K562 (cell line): ENCODE data around the gene SAP25. TPM values are rescaled to one million over a fixed set of nuclear protein-coding genes. Genes with fewer than 3 reads are reported as not detected.

ENCODE experiments used
- BRD4 ChIP-seq: fragments of 200-600 bp; sonication (generic); IDR thresholded peaks from 2 replicates; pipeline ENCODE4 v1.6.1; 2017; ENCODE audit warnings: inconsistent platforms
- E2F8 ChIP-seq: fragments of 450-650 bp; IDR thresholded peaks from 2 replicates; pipeline ENCODE4 v1.7.1; 2018; ENCODE audit warnings: mild to moderate bottlenecking, low read depth; ENCODE audit not compliant: partially characterized antibody
- MCM2 ChIP-seq: fragments of 450-650 bp; IDR thresholded peaks from 2 replicates; pipeline ENCODE4 v1.6.1; 2017; ENCODE audit warnings: low read depth, mild to moderate bottlenecking
- MTA3 ChIP-seq: fragments of 450-650 bp; formaldehyde crosslinking; IDR thresholded peaks from 2 replicates; pipeline ENCODE4 v1.6.1; 2017; ENCODE audit warnings: mild to moderate bottlenecking, borderline replicate concordance
- MXD1 ChIP-seq: fragments of 250-450 bp; sonication (Bioruptor Pico); IDR thresholded peaks from 2 replicates; pipeline ENCODE4 v1.8.0; 2021; ENCODE audit warnings: borderline replicate concordance, mild to moderate bottlenecking, moderate library complexity; ENCODE audit not compliant: poor library complexity, severe bottlenecking
- NELFE ChIP-seq: IDR thresholded peaks from 2 replicates; pipeline ENCODE4 v1.6.1; 2011; ENCODE audit warnings: mild to moderate bottlenecking; ENCODE audit not compliant: insufficient read depth, insufficient read length
- PKNOX1 ChIP-seq: fragments of 450-650 bp; IDR thresholded peaks from 2 replicates; pipeline ENCODE4 v1.6.1; 2016
- POLR2AphosphoS2 ChIP-seq: IDR thresholded peaks from 2 replicates; pipeline ENCODE4 v1.6.1; 2012; ENCODE audit warnings: low read length, improper control_type of control experiment
- PTBP1 ChIP-seq: fragments of 200-400 bp; formaldehyde crosslinking; IDR thresholded peaks from 2 replicates; pipeline ENCODE4 v1.6.1; 2017; ENCODE audit warnings: low read depth, low read length
- TCF3 ChIP-seq: sonication (generic); formaldehyde crosslinking; IDR thresholded peaks from 2 replicates; pipeline ENCODE4 v1.4.0; 2020; ENCODE audit warnings: mild to moderate bottlenecking, missing genetic modification reagents
- TCF7 ChIP-seq: sonication (generic); IDR thresholded peaks from 2 replicates; pipeline ENCODE4 v1.6.1; 2016; ENCODE audit warnings: antibody characterized with exemption, borderline replicate concordance
- ZNF184 ChIP-seq: sonication (generic); formaldehyde crosslinking; IDR thresholded peaks from 2 replicates; pipeline ENCODE4 v1.5.0; 2020; ENCODE audit warnings: missing genetic modification reagents
- ZNF24 ChIP-seq: fragments of 450-650 bp; IDR thresholded peaks from 2 replicates; pipeline ENCODE4 v1.6.1; 2016
- ZNF253 ChIP-seq: fragments of 250-450 bp; sonication (Bioruptor Pico); conservative IDR thresholded peaks from 2 replicates; pipeline ENCODE4 v1.6.1; 2021; ENCODE audit warnings: mild to moderate bottlenecking
- ZNF655 ChIP-seq: fragments of 250-450 bp; sonication (Bioruptor Pico); IDR thresholded peaks from 2 replicates; pipeline ENCODE4 v1.5.0; 2021
- ZNF75A ChIP-seq: fragments of 450-650 bp; formaldehyde crosslinking; IDR thresholded peaks from 2 replicates; pipeline ENCODE4 v1.4.0; 2020; ENCODE audit warnings: mild to moderate bottlenecking
- polyA plus RNA-seq, 8 experiments: library from polyadenylated mRNA; depleted of rRNA in 4 of 8; stranded (reverse) in 5 of 8; unstranded in 3 of 8; fragments of >200 nt; fragmentation: Nextera tagmentation in 2 of 8; fragmentation: Illumina TruSeq in 1 of 8; extraction: Ambion mirVana in 2 of 8; extraction: Trizol in 1 of 8; gene quantifications; 2 replicates each; pipeline versions ENCODE4 v1.2.1 to v1.2.3, GENCODE V29; 2011 to 2014; ENCODE audit warnings: inconsistent platforms in 1 of 8, missing spikeins in 1 of 8
- total RNA-seq, 7 experiments: library from RNA; depleted of rRNA in 6 of 7; stranded (reverse); fragments of >200 nt in 6 of 7; fragmentation: Illumina TruSeq in 2 of 7; extraction: Trizol in 2 of 7; gene quantifications; 2 replicates each; pipeline versions ENCODE4 v1.2.1 to v1.2.3, GENCODE V29; 2011 to 2021; ENCODE audit warnings: low replicate concordance in 1 of 7
- TF ChIP-seq, protein P1 (sequence below): fragments of 200-400 bp; formaldehyde crosslinking; IDR thresholded peaks from 2 replicates; pipeline ENCODE4 v1.6.1; 2017; ENCODE audit warnings: mild to moderate bottlenecking, low read depth, low read length, moderate library complexity
- TF ChIP-seq, protein P2 (sequence below): fragments of 450-650 bp; IDR thresholded peaks from 2 replicates; pipeline ENCODE4 v1.6.1; 2017; ENCODE audit warnings: antibody characterized with exemption

Gene SAP25
- total and polyA plus RNA-seq, 9 of the 15 experiments (the other 6 are each of a cell fraction or from before 2014, with no cell fraction given): 0.13 to 5.3 (median 0.78) TPM; not detected in 1

DNA sequence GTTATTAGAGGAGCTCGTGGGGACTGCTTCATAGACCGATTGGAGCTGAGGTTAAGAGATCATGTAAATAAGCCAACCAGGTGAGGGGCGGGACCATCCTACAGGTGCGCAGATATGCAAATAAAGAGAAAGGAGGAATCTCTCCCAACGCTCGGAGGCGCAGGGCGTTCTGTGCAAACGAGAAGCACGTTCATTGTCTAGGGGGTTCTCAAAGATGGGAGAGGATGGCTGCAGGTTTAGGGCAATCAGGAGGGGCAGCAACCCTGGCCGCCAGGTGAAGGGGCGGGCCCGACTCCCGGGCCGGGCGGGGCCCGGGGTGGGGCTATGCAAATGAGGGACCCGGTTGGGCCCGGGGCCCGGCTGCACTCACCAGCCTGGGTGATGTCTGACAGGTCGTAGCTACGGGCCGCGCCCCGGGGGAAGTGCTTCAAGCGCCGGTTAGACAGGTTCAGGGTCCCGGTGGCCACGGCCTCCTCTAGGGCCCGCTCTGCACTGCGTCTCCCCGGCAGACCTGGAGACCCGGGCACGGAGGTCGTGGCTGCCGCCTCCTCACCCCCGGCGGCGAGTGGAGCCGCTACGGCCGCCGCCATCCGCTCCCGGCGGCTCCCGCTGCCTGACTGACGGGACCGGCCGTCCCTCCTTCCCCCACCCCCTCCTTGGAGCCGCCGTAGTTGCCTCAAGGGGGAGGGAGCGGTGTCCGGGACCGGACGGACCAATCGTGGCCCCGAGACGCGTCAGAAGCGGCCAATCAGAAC, 12.0 kb upstream of the SAP25 start, which contains the start of gene LRCH4 (continued):
- TF ChIP-seq, protein P1, sequence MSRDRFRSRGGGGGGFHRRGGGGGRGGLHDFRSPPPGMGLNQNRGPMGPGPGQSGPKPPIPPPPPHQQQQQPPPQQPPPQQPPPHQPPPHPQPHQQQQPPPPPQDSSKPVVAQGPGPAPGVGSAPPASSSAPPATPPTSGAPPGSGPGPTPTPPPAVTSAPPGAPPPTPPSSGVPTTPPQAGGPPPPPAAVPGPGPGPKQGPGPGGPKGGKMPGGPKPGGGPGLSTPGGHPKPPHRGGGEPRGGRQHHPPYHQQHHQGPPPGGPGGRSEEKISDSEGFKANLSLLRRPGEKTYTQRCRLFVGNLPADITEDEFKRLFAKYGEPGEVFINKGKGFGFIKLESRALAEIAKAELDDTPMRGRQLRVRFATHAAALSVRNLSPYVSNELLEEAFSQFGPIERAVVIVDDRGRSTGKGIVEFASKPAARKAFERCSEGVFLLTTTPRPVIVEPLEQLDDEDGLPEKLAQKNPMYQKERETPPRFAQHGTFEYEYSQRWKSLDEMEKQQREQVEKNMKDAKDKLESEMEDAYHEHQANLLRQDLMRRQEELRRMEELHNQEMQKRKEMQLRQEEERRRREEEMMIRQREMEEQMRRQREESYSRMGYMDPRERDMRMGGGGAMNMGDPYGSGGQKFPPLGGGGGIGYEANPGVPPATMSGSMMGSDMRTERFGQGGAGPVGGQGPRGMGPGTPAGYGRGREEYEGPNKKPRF: no peak
- TF ChIP-seq ZNF75A (CRISPR knock-in tag) (no peak), E2F8 (peak; percentile 24), MTA3 (peak; percentile 99), PKNOX1 (no peak), MXD1 (CRISPR knock-in tag) (peak; percentile 51), TCF7 (peak; percentile 34; the same call in 1 of the 2 replicates), ZNF24 (peak; percentile 54; the same call in 1 of the 2 replicates), ZNF184 (no peak), NELFE (peak; percentile 69), POLR2AphosphoS2 (no peak), TCF3 (no peak), PTBP1 (0 out of 2 replicates have a peak, but pooled peaks have one; percentile 51), BRD4 (peak; percentile 58; the same call in 1 of the 2 replicates), ZNF253 (no peak), ZNF655 (CRISPR knock-in tag) (no peak), MCM2 (no peak)
- TF ChIP-seq, protein P2, sequence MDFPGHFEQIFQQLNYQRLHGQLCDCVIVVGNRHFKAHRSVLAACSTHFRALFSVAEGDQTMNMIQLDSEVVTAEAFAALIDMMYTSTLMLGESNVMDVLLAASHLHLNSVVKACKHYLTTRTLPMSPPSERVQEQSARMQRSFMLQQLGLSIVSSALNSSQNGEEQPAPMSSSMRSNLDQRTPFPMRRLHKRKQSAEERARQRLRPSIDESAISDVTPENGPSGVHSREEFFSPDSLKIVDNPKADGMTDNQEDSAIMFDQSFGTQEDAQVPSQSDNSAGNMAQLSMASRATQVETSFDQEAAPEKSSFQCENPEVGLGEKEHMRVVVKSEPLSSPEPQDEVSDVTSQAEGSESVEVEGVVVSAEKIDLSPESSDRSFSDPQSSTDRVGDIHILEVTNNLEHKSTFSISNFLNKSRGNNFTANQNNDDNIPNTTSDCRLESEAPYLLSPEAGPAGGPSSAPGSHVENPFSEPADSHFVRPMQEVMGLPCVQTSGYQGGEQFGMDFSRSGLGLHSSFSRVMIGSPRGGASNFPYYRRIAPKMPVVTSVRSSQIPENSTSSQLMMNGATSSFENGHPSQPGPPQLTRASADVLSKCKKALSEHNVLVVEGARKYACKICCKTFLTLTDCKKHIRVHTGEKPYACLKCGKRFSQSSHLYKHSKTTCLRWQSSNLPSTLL: 0 out of 2 replicates have a peak, but pooled peaks have one; percentile 30
